Fibroblast of lung (primary cell): ENCODE measurements around the gene CST3.

ENCODE experiments used
- CTCF ChIP-seq, 2 donors: IDR thresholded peaks in 1 of 2; conservative IDR thresholded peaks in 1 of 2; 1 replicate in 1 of 2; 2 replicates in 1 of 2; pipeline ENCODE4 v1.5.1; 2011 to 2012; ENCODE audit warnings: low read length in 2 of 2, control low read depth in 1 of 2, inconsistent platforms in 1 of 2, low read depth in 1 of 2, mild to moderate bottlenecking in 1 of 2
- EZH2 ChIP-seq: IDR thresholded peaks from 2 replicates; pipeline ENCODE4 v1.5.1; 2012; ENCODE audit warnings: low read length, control low read depth, mild to moderate bottlenecking; ENCODE audit errors: missing control alignments

- TF ChIP-seq CTCF (conservative IDR thresholded peaks at IDR 0.05 in 1 of 2, IDR thresholded peaks at IDR 0.05 in 1 of 2; ENCODE audit: low read depth in 1 of 2, low read length in 2 of 2) (no peak), EZH2 (no peak)
Measured at GRCh38 chr20:23602241-23602640, 35.5 kb downstream of the CST3 start.
